Ectodermal cell (in vitro differentiated cells): ENCODE results near the gene RPLP2. TPM values are rescaled to one million over a fixed set of nuclear protein-coding genes. Genes with fewer than 3 reads are reported as not detected.

Experiments
- H3K27ac ChIP-seq: 2 replicates; pipeline ENCODE4 v1.7.0; 2013; ENCODE audit warnings: mild to moderate bottlenecking, low read depth, low read length; ENCODE audit not compliant: insufficient read depth, poor library complexity, severe bottlenecking
- H3K27me3 ChIP-seq: 2 replicates; pipeline ENCODE4 v1.7.0; 2013; ENCODE audit warnings: mild to moderate bottlenecking, low read length; ENCODE audit not compliant: insufficient read depth, control insufficient read depth, poor library complexity, severe bottlenecking
- H3K36me3 ChIP-seq: one replicate; pipeline ENCODE4 v1.7.0; 2013; ENCODE audit warnings: low read length; ENCODE audit not compliant: control insufficient read depth, insufficient read depth
- H3K4me1 ChIP-seq: one replicate; pipeline ENCODE4 v1.7.0; 2013; ENCODE audit warnings: low read length; ENCODE audit not compliant: control insufficient read depth, insufficient read depth
- H3K4me3 ChIP-seq: 2 replicates; pipeline ENCODE4 v1.7.0; 2013; ENCODE audit warnings: low read depth, low read length, control low read depth; ENCODE audit not compliant: insufficient read depth
- H3K9me3 ChIP-seq: 2 replicates; pipeline ENCODE4 v1.7.0; 2013; ENCODE audit warnings: mild to moderate bottlenecking, low read length, moderate library complexity; ENCODE audit not compliant: control insufficient read depth
- WGBS, 2 experiments: methylation state at CpG; one replicate each; pipeline ENCODE4 v1.1.7; 2013; ENCODE audit warnings: missing lambda C conversion rate in 2 of 2; 5-methylcytosine and 5-hydroxymethylcytosine counted together
- polyA plus RNA-seq, 4 experiments: library from polyadenylated mRNA; stranded (reverse); fragments of 50-300 nt; gene quantifications; one replicate each; pipeline ENCODE4 v1.2.3, GENCODE V29; 2013

RPLP2 gene
- polyA plus RNA-seq (2013, experiment 1 of 4): 1,654 TPM
- polyA plus RNA-seq (2013, experiment 2 of 4): 1,774 TPM
- 1,691 TPM for polyA plus RNA-seq (2013, experiment 3 of 4)
- polyA plus RNA-seq (2013, experiment 4 of 4): 1,935 TPM

- Histone ChIP-seq H3K4me3 (peak within 1 kb of the TSS; percentile 98), H3K36me3 (peaks cover 26% of the 10 kb centered on the region), H3K27ac (peak within 1 kb of the TSS; percentile 94), H3K4me1 (peaks cover 18% of the 10 kb centered on the region), H3K9me3 (no peaks in the 10 kb centered on the region), H3K27me3 (no peaks in the 10 kb centered on the region)
- 0% methylated on average over 81 of the region's 81 CpGs for WGBS, 2 experiments
Observed at GRCh38 chr11:809287-810039, at the start of gene RPLP2. TSS of gene RPLP2 (plus strand) at chr11:809967. CDS start at chr11:810235, 268 bp downstream.

GRCh38 chr11:760236-760635, 49.5 kb upstream of the RPLP2 start:
- Histone ChIP-seq H3K4me1 (no peaks in the 10 kb centered on the region), H3K9me3 (no peaks in the 10 kb centered on the region), H3K27ac (no peak overlapping the region), H3K27me3 (no peaks in the 10 kb centered on the region), H3K4me3 (no peak overlapping the region), H3K36me3 (peaks cover 25% of the 10 kb centered on the region)

- H3K9me3 ChIP-seq: no peaks in the 10 kb centered on the region
- H3K36me3 ChIP-seq: peaks cover 24% of the 10 kb centered on the region
- H3K27me3 ChIP-seq: no peaks in the 10 kb centered on the region
- no peak overlapping the region for H3K4me3 ChIP-seq
- 95 to 96% methylated on average over 8 of the region's 8 CpGs for WGBS, 2 experiments
- no peaks in the 10 kb centered on the region for H3K4me1 ChIP-seq
- no peak overlapping the region for H3K27ac ChIP-seq
Observed at GRCh38 chr11:761526-762108, 48.1 kb upstream of the RPLP2 start.

- H3K9me3 ChIP-seq: no peaks in the 10 kb centered on the region
- H3K36me3 ChIP-seq: peaks cover 16% of the 10 kb centered on the region
- H3K4me3 ChIP-seq: no peak overlapping the region
- 84 to 85% methylated on average over 9 to 10 of the region's 10 CpGs for WGBS, 2 experiments
- H3K27ac ChIP-seq: no peak overlapping the region
- no peaks in the 10 kb centered on the region for H3K4me1 ChIP-seq
- H3K27me3 ChIP-seq: no peaks in the 10 kb centered on the region
Observed at GRCh38 chr11:762421-763072, 47.2 kb upstream of the RPLP2 start.

GRCh38 chr11:763073-763463, 46.7 kb upstream of the RPLP2 start:
- Histone ChIP-seq H3K9me3 (no peaks in the 10 kb centered on the region), H3K4me3 (no peak overlapping the region), H3K4me1 (no peaks in the 10 kb centered on the region), H3K27ac (no peak overlapping the region), H3K27me3 (no peaks in the 10 kb centered on the region), H3K36me3 (peaks cover 16% of the 10 kb centered on the region)
- WGBS, 2 experiments: 83 to 87% methylated on average over 17 to 18 of the region's 24 CpGs

GRCh38 chr11:763549-764321, 46.0 kb upstream of the RPLP2 start:
- Histone ChIP-seq H3K27ac (no peak overlapping the region), H3K4me1 (no peaks in the 10 kb centered on the region), H3K9me3 (no peaks in the 10 kb centered on the region), H3K27me3 (no peaks in the 10 kb centered on the region), H3K4me3 (no peak overlapping the region), H3K36me3 (peaks cover 16% of the 10 kb centered on the region)
- WGBS, 2 experiments: 93 to 96% methylated on average over 22 of the region's 22 CpGs

GRCh38 chr11:764322-765024, 45.3 kb upstream of the RPLP2 start:
- H3K27ac ChIP-seq: no peak overlapping the region
- WGBS, 2 experiments: 95 to 96% methylated on average over 18 of the region's 18 CpGs
- no peak overlapping the region for H3K4me3 ChIP-seq
- no peaks in the 10 kb centered on the region for H3K9me3 ChIP-seq
- no peaks in the 10 kb centered on the region for H3K27me3 ChIP-seq
- H3K4me1 ChIP-seq: no peaks in the 10 kb centered on the region
- H3K36me3 ChIP-seq: peaks cover 16% of the 10 kb centered on the region

- Histone ChIP-seq H3K9me3 (no peaks in the 10 kb centered on the region), H3K27ac (no peak overlapping the region), H3K4me1 (no peaks in the 10 kb centered on the region), H3K27me3 (no peaks in the 10 kb centered on the region), H3K36me3 (peaks cover 16% of the 10 kb centered on the region), H3K4me3 (no peak overlapping the region)
- WGBS, 2 experiments: 84% methylated on average over 19 of the region's 19 CpGs
Observed at GRCh38 chr11:765025-765801, 44.6 kb upstream of the RPLP2 start.

- H3K36me3 ChIP-seq: peaks cover 16% of the 10 kb centered on the region
- H3K4me1 ChIP-seq: no peaks in the 10 kb centered on the region
- no peak overlapping the region for H3K27ac ChIP-seq
- WGBS, 2 experiments: 94 to 96% methylated on average over 8 of the region's 8 CpGs
- H3K27me3 ChIP-seq: no peaks in the 10 kb centered on the region
- no peaks in the 10 kb centered on the region for H3K9me3 ChIP-seq
- no peak overlapping the region for H3K4me3 ChIP-seq
Observed at GRCh38 chr11:765802-766091, 44.0 kb upstream of the RPLP2 start.
